Measurements from ENCODE around the gene ATP8B4.

The ATP8B4 gene

DNA sequence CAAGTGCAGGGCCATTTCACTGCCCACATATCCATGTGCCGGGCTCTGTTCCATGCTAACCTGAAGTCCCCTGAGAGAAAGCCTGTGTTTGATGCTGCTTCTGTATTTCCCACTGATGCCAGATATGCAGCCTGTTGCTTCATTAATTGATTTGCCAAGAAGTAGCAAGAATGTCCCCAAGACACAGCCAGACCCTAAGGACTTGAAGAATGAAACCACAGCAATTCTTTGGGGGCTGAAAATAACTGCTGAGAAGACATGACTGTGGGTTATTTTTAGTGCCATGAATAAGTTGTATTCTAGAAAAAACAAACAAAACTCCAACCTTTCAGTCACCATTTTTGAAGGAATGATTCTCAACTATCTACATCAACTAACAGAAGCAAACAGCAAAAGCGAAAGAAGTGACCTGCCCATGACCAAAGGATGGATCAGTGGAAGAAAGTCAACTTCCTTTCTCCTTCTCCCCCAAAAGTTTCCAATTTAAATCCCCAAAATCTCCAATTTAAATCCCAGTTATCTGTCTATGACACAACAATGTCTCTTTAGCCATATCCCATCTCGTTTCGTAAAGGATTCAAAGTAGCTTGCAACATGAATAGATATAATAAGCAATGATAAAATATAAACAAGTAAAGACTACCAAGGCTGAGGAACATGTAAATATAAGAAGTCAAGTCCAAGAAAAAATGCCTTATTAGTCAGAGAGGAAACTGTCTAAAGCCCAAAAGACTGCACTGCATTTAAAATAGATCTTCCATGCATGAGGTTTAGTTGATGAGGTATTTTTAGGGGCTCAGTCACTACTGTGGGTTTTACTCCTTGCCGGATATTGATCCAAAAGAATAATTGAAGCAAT is 271.4 kb downstream of the ATP8B4 start:
- no peak for DNase-seq

DNA sequence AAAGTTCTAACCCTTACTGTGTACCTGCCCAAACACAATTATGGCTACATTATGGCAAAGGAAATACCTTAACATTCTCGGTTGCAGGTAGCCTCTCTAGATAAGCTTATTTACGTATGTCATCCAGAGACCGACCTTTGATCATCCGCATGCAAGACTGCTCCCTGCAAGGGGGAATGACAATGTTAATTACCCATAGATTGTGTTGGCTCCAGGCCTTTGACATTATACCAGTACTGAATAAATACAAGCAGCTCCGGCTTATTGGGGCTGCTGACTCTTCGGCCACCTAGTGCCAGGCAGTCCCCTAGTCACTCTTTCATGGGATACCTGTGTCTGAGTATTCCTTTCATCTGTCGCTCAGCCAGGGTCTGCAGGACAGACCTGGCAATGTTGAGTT is 274.6 kb downstream of the ATP8B4 start:
- no peak for DNase-seq

DNA sequence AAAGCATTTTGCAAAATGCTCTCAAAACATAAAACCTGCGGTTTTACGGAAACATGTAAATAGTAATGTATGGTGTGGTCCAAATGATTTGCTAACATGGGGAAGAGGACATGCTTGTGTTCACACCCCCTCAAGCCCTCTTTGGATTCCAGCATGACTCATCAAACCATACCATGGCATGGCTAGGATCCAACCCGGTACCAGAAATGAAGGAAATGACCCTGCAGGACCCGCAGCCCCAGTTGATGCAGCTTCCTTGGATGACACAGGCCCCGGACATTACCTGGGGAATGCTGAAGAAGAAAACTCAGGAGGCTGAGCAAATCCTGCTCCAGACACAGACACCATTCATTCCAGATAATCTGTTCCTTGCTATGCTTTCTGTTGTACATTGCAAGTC is 275.3 kb downstream of the ATP8B4 start:
- no peak for DNase-seq

DNA sequence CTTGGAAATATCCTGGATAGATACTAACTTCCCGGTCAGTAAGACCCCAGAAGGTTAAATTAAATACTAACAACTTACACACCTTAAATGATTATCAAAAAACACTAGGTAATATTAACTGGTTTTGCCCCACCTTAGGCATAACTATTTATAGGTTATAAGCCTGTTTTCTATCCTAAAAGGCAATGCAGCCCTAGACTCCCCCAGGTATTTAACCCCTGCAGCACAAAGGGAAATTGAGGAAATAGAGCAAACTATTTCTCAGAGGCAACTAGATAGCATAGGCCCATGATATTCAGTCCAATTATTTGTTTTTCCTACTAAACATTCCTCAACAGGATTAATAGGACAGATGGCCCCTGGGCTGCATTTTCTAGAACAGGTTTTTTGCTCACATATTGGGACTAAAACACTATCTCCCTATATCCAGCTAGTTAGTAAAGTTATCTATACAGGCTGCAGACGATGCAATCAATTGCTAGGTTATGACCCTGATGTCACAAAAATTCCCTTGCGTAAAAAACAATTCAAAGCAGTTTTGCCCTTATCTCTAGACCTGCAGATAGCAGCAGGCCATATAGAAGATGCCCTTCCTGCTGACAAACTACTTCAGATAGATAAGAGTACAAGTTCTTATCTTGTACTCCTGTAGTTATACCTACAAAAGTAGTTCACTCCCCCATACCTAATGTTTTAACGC is 276.9 kb downstream of the ATP8B4 start:
- DNase-seq: no peak

DNA sequence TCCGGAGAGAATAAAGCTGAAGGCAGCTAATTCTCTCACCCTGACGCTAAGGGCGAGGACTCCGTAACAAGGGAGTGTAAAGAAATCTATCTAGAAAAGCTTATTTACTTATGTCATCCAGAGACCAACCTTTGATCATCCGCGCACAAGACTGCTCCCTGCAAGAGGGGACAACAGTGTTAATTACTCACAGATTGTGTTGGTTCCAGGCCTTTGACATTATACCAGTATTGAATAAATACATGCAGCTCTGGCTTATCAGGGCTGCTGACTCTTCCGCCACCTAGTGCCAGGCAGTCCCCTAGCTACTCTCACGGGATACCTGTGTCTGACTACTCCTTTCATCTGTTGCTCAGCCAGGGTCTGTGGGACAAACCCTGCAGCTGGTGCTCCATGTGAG is 286.5 kb downstream of the ATP8B4 start:
- DNase-seq: no peak

DNA sequence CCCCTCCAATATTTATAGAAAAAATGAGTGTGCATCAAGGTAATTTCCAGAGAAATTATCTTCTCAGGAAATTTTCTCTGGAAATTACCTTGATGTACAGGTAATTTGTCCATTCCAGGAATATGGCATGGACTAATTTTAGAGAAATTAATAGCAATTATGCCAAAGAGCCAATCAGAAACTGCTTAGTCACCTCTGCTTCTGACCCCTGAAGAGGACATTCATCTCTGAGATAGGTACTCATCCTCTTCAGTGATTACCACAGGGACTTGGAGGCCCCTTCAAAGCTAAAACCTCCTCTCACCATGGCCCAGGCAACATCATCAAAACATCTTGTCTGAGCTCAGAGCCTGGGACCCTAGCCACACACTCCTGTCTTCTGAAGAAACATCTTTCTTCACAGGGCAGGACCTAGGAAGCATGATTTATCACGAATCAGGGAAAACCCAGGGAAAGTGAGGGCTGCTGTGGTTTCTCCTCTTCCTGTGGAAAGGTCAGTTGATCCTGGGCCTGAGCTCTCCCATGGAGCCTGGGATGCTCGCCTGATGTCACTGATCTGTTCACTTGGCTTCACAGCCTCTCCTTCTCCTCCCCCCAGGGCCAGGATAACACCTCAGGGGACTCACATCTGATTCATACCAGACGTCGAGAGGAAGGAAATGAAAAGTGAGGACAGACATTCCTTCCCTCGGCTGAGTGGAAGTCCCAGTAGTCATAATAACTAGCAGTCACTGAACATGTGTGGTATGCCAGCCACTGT is 287.6 kb downstream of the ATP8B4 start:
- no peak for DNase-seq

DNA sequence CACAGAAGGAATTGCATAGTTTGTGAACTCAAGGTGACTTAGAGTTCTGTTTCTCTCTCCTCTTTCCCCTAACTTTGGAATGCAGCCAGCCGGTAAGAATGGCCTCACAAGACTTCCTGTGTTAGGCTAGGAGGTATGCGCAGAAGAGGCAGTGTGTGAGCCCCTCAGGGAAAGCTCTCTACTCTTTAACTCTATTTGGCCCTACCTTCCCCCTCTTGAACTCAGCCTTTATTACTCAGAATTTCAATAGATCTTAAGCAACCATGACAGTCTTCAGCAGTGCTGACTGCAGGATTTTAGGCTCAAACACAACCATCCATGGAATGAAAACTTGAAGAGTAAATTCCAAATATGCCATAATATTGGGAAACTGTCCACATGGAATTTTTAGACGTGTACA is 288.6 kb downstream of the ATP8B4 start:
- DNase-seq: no peak

DNA sequence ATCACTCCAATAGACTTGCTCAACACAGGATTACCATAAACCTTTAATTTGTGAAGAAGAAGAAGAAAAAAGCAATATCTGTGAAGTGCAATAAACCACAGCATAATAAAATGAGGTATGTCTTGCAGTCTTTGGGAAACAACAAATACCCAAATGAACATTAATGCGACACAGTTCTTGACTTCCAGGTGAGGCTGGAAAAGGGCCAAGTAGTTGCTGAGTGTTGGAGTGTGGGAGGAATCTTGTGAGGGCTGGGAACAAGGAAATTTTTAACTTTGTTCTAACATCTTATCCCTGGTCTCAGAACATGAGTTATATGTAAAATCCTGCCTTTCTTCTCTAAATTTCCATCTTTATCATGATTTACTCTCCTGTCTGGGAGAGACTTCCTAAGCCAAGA is 291.7 kb downstream of the ATP8B4 start:
- no peak for DNase-seq

DNA sequence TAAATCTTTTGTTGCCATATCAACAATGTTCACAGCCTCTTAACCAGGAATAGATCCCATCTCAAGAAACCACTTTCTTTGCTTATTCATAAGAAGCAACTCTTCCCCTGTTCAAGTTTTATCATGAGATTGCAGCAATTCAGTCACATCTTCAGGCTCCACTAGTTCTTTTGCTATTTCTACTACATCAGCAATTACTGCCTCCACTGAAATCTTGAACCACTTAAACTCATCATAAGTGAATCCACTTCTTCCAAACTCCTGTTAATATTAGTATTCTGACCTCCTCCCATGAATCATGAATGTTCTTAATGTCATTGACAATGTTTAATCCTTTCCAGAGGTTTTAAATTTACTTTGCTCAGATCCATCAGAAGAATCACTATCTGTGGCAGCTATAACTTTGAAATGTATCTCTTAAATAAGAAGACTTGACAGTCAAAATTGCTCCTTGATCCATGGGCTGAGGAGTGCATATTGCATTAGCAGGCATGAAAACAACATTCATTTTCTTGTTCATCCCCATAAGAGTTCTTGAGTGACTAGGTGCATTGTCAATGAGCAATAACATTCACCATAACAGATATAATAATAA is 292.3 kb downstream of the ATP8B4 start:
- no peak for DNase-seq

DNA sequence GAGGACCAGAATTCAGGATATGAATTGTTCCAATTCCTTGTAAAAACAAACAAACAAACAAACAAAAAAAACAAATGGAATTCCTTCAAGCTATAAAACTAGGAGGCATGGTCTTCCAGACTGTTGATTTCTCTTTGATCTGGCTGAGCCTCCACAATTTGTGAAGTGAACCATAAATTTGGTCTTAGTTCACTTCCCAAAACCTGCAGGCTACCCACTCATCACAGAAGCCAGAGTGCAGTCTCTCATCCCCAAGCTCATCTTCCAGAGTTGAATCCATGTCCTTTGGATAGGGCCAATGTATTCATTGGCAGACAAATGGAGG is 294.3 kb downstream of the ATP8B4 start:
- DNase-seq: no peak

DNA sequence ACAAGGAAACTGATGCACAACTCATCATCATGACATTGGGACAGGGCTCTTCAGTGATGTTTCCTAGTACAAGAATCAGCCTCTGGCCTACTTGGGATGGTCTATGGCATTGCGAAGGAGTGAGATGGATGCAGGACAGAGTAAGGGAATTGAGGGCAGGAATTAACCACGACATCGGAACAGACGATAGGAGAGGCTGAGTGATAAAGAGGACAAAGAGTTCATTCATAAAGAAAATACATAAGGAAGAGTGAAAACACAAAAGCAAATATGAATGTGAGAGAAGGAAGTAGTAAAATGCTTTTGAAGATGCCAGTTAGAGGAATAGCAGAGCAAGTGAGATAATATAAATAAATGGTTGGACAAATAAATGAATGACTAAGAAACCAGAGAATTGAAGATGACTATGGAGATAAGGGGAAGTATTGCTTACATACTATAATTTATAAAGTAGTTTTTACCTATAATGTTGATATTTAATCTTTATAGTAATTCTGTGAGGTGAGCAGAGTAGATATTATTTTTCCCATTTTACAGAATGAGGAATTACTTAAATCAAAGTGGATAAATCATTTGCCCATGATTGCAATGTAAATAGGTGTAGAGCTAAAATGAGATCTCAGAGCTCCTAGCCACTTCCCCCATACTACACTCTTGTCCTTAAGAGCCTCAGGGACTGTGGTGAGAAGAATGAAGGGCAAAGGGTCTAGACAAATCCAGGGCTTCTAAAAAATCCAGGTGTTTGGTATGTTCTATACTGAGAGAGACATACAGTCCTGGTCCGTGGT is 294.9 kb downstream of the ATP8B4 start:
- no peak for DNase-seq

DNA sequence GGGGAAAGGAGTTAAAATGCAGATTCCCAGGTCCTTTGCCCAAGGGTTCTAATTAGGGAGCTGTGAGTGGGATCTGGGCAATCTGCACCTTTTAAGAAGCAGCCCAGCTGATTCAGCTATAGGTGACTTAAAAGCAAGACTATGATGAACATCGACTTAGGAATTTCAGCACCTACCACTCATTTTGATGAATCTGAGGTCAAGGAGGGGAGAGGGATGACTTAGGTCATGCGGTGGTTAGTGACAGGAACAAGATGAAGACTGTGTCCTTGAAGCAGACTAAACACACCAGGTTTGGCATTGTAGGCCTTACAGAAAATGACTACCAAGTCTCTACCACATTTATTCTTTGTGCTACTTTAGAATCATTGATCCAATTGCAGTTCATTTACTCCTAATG is 301.9 kb downstream of the ATP8B4 start:
- DNase-seq: no peak

DNA sequence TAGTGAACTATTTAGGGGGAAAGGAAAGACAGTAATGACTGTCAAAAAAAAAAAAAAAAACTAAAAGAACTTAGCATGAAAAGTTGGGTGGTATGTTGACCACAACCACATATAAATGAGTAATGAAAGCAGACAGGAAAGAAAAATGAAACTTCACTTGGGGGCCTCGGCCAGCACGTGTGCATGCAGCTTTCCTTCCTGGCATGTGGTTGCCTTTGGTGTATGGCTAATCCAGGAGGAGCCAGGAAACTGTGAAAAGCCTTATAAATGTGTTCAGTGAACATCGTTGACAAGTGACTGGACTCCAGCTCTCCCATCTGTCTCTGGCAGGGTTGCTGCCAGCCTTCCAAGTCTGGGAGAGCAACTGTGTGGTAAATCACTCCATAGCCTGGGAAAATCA is 303.1 kb downstream of the ATP8B4 start:
- DNase-seq: no peak

DNA sequence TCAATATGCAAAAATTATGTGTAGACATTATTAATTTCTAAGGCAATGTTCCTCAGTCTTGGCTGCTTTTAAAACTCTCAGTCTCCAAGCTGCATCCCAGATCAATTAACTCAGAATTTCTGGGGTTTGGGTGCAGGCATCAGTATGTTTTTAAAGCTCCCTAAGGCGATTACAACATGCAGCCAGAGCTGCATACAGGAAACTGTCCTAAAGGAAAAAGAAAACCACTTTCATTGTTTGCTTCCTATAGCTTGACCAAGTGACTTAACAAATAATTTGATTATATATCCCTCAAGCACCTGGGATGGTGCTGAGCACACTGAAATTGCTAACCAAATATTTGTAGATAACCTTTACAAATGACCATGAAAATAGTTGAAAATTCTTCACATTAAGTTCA is 303.5 kb downstream of the ATP8B4 start:
- no peak for DNase-seq

DNA sequence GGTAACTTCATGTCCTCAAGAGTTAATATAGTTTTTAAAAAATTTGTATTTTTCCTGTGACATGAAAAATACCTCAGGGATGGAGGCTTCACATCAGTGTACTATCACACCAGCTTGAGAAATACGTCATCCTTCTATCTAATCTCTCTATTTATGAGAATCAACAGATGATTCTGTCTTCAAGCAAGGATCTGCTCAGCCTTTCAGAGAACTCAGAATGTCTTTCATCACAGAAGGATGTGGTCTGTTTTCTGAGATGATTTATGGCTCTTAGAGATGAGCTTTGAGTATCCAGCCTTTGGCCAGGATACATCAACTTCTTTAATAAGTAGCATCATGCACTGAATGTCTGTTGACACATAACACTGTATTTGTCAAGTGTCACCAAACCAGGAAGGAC is 304.3 kb downstream of the ATP8B4 start:
- DNase-seq: no peak

DNA sequence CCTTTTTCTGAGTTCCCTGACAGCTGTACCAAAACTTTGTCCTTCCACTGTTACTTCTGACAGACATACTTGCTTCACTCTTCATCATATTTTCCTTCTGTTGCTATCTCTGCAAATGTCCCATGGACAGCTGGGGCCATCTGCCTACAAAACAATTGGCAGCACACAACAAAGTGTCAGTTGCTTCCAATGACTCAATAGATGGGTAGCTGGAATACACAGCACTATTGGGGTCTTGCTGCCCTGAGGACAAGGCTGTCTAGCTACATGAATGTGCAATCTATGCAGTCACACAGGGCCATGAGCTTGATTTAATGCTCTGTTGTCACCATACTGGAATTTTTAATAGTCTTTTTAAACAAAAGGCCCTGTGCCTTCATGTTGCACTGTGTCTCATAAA is 305.4 kb downstream of the ATP8B4 start:
- DNase-seq: no peak

DNA sequence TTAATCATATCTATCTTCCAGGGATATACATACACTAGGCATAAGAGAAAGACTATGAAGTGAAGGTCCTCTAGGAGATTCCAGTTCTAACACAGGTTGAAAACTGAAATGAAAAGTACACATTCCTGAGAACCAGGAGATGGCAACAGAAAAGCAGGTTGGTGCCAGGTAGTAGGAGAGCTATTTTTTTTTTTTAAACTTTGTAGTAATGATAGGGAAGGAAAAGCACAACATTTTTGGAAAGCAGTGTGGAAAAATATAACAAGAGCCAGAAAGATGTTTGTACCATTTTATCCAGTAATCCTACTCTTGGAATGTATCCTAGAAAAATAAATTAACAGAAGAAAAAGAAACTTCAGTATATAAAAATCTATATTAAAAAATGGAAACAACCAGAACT is 308.3 kb downstream of the ATP8B4 start:
- no peak for DNase-seq

DNA sequence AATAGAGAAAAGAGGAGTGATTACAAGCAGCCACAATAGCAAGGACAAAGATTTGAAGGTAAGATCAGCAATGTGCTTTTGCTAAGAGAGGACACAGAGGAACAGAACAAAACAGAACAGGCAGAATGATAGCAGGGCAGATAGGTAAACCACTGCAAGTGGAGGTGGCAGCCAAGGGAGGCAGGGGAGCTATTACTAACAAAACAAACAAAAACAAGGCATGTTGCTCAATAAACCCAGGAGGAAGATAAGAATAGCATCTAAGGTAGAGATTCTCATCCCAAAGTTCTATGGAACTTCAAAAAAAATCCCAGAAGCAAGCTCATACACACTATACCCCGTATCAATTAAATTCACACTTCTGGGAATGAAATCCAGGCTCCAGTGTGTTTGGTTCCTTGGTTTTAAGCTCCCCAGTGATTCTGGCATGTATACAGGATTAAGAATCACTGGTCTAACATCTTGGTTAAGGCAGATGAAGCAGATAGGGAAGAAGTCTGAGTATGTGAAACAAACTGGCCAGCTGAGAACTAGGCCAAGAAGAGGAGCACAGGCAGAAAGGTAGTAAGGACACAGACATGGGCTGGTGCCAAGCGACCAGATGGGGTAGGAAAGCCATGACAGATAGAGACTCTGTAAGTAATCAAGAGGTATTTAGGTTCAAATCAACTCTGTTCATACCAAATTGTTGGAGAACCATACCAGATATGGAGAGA is 309.0 kb downstream of the ATP8B4 start:
- no peak for DNase-seq

DNA sequence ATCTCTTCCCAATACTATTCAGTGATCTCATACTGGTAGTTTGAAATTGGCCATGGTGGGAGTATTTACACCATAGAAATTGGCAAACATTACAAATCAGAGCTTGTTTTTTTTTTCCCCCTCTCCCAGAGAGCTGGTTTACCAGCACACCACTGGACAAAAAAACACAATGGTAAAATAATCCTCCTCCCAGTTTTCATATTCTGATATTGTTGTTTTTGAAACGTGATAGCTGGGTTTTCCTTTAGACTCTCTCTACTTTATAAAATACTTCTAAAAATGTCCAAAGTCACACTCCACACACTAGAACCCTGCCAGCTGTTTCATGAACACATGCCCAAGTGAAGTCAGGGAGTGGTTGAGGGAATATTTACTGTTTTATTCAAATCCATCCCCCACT is 310.7 kb downstream of the ATP8B4 start:
- DNase-seq: no peak
